H1 (cell line): Measurements from ENCODE around the gene CD81.

Experiments
- ATF2 ChIP-seq: IDR thresholded peaks from 2 replicates; pipeline ENCODE4 v1.6.1; 2012; ENCODE audit warnings: low read length, inconsistent platforms
- CTCF ChIP-seq, 3 experiments: IDR thresholded peaks; 1 replicate in 2 of 3; 2 replicates in 1 of 3; pipeline versions ENCODE4 v1.5.1 to v1.6.1; 2011; ENCODE audit warnings: low read length in 3 of 3, mild to moderate bottlenecking in 3 of 3, inconsistent platforms in 2 of 3, low read depth in 1 of 3, moderate library complexity in 1 of 3; ENCODE audit not compliant: insufficient read depth in 1 of 3; ENCODE audit errors: control extremely low read depth in 1 of 3
- EZH2 ChIP-seq: fragments of 200-600 bp; sonication (generic); IDR thresholded peaks from 2 replicates; pipeline ENCODE4 v1.7.1; 2012; ENCODE audit warnings: low read depth, mild to moderate bottlenecking, moderate library complexity, low read length, inconsistent platforms; ENCODE audit not compliant: severe bottlenecking
- POLR2AphosphoS5 ChIP-seq: IDR thresholded peaks from 2 replicates; pipeline ENCODE4 v1.6.1; 2011; ENCODE audit warnings: low read depth, low read length
- RAD21 ChIP-seq, 2 experiments: IDR thresholded peaks in 1 of 2; conservative IDR thresholded peaks in 1 of 2; 2 replicates each; pipeline ENCODE4 v1.6.1; 2011; ENCODE audit warnings: low read depth in 2 of 2, low read length in 2 of 2, improper control_type of control experiment in 1 of 2, inconsistent platforms in 1 of 2, mild to moderate bottlenecking in 1 of 2, moderate library complexity in 1 of 2
- RFX5 ChIP-seq: IDR thresholded peaks from 2 replicates; pipeline ENCODE4 v1.6.1; 2011; ENCODE audit warnings: low read depth, low read length, improper control_type of control experiment, borderline replicate concordance
- SIN3A ChIP-seq, 2 experiments: IDR thresholded peaks in 1 of 2; conservative IDR thresholded peaks in 1 of 2; 2 replicates each; pipeline ENCODE4 v1.6.1; 2011 to 2012; ENCODE audit warnings: low read length in 2 of 2, improper control_type of control experiment in 1 of 2, low read depth in 1 of 2, mild to moderate bottlenecking in 1 of 2
- TEAD4 ChIP-seq: IDR thresholded peaks from 2 replicates; pipeline ENCODE4 v1.6.1; 2012; ENCODE audit warnings: low read depth, low read length, inconsistent platforms, mixed read lengths
- ZNF274 ChIP-seq: IDR thresholded peaks from 2 replicates; pipeline ENCODE4 v1.7.0; 2012; ENCODE audit warnings: low read length, borderline replicate concordance; ENCODE audit errors: extremely low read depth

- TF ChIP-seq RAD21 (IDR thresholded peaks at IDR 0.05 in 1 of 2, conservative IDR thresholded peaks at IDR 0.05 in 1 of 2; ENCODE audit: low read depth in 2 of 2, low read length in 2 of 2) (no peak), CTCF (IDR thresholded peaks at IDR 0.05; ENCODE audit: control extremely low read depth in 1 of 3, insufficient read depth in 1 of 3, low read depth in 1 of 3, low read length in 3 of 3) (no peak), POLR2AphosphoS5 (no peak), EZH2 (peak; percentile 57), ATF2 (no peak), ZNF274 (no peak), TEAD4 (no peak), RFX5 (no peak), SIN3A (conservative IDR thresholded peaks at IDR 0.05 in 1 of 2, IDR thresholded peaks at IDR 0.05 in 1 of 2; ENCODE audit: low read depth in 1 of 2, low read length in 2 of 2) (no peak)
Observed at GRCh38 chr11:2444821-2445745, 68.0 kb downstream of the CD81 start, which contains the start of gene KCNQ1.
